ENCODE results near the gene CABP1. TPM values are rescaled to one million over a fixed set of nuclear protein-coding genes. Genes with fewer than 3 reads are reported as not detected.
A peak's percentile ranks its signal among the peaks of the same experiment; 100 is the strongest.

The CABP1 gene
- total and polyA plus RNA-seq, 10 of the 15 experiments (the other 5 are each of a cell fraction or from before 2014, with no cell fraction given): 0.16 to 2.4 (median 0.80) TPM; not detected in 2

GRCh38 chr12:120687578-120688289 lies 47.3 kb downstream of the CABP1 start (continued):
- TF ChIP-seq MLLT1 (IDR thresholded peaks at IDR 0.05) (peak; percentile 40; the same call in 1 of the 2 replicates), PML (IDR thresholded peaks at IDR 0.05; ENCODE audit: low read length) (no peak), IRF5 (IDR thresholded peaks at IDR 0.05; ENCODE audit: borderline replicate concordance) (no peak), MXI1 (IDR thresholded peaks at IDR 0.05; ENCODE audit: low read depth, low read length) (no peak), E4F1 (IDR thresholded peaks at IDR 0.05; ENCODE audit: borderline replicate concordance, partially characterized antibody) (no peak), BHLHE40 (IDR thresholded peaks at IDR 0.05; ENCODE audit: borderline replicate concordance in 1 of 2, low read depth in 2 of 2, low read length in 1 of 2) (peak; percentile 96), RBBP5 (conservative IDR thresholded peaks at IDR 0.05) (no peak), NFYA (IDR thresholded peaks at IDR 0.05; ENCODE audit: borderline replicate concordance, low read depth, low read length) (no peak), SMARCA5 (IDR thresholded peaks at IDR 0.05) (0 out of 2 replicates have a peak, but pooled peaks have one; percentile 4), SUPT20H (IDR thresholded peaks at IDR 0.05; ENCODE audit: borderline replicate concordance, control insufficient read depth, low read depth, low read length) (no peak), YY1 (IDR thresholded peaks at IDR 0.05; ENCODE audit: low read depth, low read length) (no peak), IKZF2 (IDR thresholded peaks at IDR 0.05) (no peak), RB1 (IDR thresholded peaks at IDR 0.05; ENCODE audit: borderline replicate concordance) (no peak; the same call in 1 of the 2 replicates)
- TF ChIP-seq, protein P1, sequence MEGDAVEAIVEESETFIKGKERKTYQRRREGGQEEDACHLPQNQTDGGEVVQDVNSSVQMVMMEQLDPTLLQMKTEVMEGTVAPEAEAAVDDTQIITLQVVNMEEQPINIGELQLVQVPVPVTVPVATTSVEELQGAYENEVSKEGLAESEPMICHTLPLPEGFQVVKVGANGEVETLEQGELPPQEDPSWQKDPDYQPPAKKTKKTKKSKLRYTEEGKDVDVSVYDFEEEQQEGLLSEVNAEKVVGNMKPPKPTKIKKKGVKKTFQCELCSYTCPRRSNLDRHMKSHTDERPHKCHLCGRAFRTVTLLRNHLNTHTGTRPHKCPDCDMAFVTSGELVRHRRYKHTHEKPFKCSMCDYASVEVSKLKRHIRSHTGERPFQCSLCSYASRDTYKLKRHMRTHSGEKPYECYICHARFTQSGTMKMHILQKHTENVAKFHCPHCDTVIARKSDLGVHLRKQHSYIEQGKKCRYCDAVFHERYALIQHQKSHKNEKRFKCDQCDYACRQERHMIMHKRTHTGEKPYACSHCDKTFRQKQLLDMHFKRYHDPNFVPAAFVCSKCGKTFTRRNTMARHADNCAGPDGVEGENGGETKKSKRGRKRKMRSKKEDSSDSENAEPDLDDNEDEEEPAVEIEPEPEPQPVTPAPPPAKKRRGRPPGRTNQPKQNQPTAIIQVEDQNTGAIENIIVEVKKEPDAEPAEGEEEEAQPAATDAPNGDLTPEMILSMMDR (IDR thresholded peaks at IDR 0.05 in 2 of 3, conservative IDR thresholded peaks at IDR 0.05 in 1 of 3; ENCODE audit: control insufficient read depth in 2 of 3, extremely low read depth in 1 of 3, insufficient read depth in 1 of 3, low read depth in 3 of 3, low read length in 3 of 3): 0 out of 6 replicates have a peak, but pooled peaks of 1 of the 3 experiments have one; percentile 4
- TF ChIP-seq, protein P2, sequence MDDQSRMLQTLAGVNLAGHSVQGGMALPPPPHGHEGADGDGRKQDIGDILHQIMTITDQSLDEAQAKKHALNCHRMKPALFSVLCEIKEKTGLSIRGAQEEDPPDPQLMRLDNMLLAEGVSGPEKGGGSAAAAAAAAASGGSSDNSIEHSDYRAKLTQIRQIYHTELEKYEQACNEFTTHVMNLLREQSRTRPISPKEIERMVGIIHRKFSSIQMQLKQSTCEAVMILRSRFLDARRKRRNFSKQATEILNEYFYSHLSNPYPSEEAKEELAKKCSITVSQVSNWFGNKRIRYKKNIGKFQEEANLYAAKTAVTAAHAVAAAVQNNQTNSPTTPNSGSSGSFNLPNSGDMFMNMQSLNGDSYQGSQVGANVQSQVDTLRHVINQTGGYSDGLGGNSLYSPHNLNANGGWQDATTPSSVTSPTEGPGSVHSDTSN (IDR thresholded peaks at IDR 0.05; ENCODE audit: insufficient replicate concordance, low read depth, low read length): no peak
